SK-N-SH (cell line): ENCODE results near the gene LMBR1. TPM values are rescaled to one million over a fixed set of nuclear protein-coding genes. Genes with fewer than 3 reads are reported as not detected.
"Not testable (repeated sequence)": the region's sequence is repeated elsewhere in the genome, so short reads cannot be mapped to it uniquely, and the experiment has no call there.

Source experiments
- CTCF ChIA-PET: fragments of 300-600, 350-600 bp; formaldehyde crosslinking; extraction: SDS; loops from one replicate; lab custom pipeline; 2021; lab: Yijun Ruan, JAX
- POLR2A ChIA-PET: fragments of 350-600 bp; sonication (Branson Sonifier 250); formaldehyde crosslinking; extraction: SDS; loops from one replicate; lab custom pipeline; 2020; ENCODE audit warnings: antibody characterized with exemption, inconsistent platforms; lab: Yijun Ruan, JAX
- DNase-seq: peaks from one replicate; pipeline ENCODE4 v3.0.0; 2012
- H2AFZ ChIP-seq: fragments of 200-600 bp; sonication (generic); 2 replicates; pipeline ENCODE4 v1.8.1; 2016; ENCODE audit warnings: antibody characterized with exemption, mild to moderate bottlenecking, low read depth
- H3F3A ChIP-seq: fragments of 200-600 bp; sonication (generic); replicated peaks from 2 replicates; pipeline ENCODE3; 2016; ENCODE audit warnings: antibody characterized with exemption, mild to moderate bottlenecking; ENCODE audit not compliant: insufficient read depth
- H3K27ac ChIP-seq, 2 experiments: fragments of 200-500 bp in 1 of 2; fragments of 200-600 bp in 1 of 2; sonication (Bioruptor generic) in 1 of 2; sonication (generic), shearing (Covaris generic) in 1 of 2; 2 replicates each; pipeline versions ENCODE4 v1.5.1 to v1.6.1; 2014 to 2016; ENCODE audit warnings: low read depth in 2 of 2, inconsistent platforms in 1 of 2, low read length in 1 of 2, mild to moderate bottlenecking in 1 of 2, mixed read lengths in 1 of 2
- H3K27me3 ChIP-seq: fragments of 200-600 bp; sonication (generic), shearing (Covaris generic); 2 replicates; pipeline ENCODE4 v1.6.1; 2016; ENCODE audit warnings: mixed run types; ENCODE audit not compliant: insufficient read depth
- H3K36me3 ChIP-seq, 2 experiments: fragments of 200-500 bp in 1 of 2; fragments of 200-600 bp in 1 of 2; sonication (Bioruptor generic) in 1 of 2; sonication (generic) in 1 of 2; replicated peaks in 1 of 2; 2 replicates each; pipeline versions ENCODE3 to v1.5.1; 2014 to 2016; ENCODE audit warnings: low read length in 1 of 2, mild to moderate bottlenecking in 1 of 2; ENCODE audit not compliant: insufficient read depth in 2 of 2, control insufficient read depth in 1 of 2
- H3K4me1 ChIP-seq, 2 experiments: fragments of 200-500 bp in 1 of 2; fragments of 200-600 bp in 1 of 2; sonication (Bioruptor generic) in 1 of 2; sonication (generic), shearing (Covaris generic) in 1 of 2; 2 replicates each; pipeline versions ENCODE4 v1.5.1 to v1.6.1; 2014 to 2016; ENCODE audit warnings: low read depth in 1 of 2, low read length in 1 of 2, mixed run types in 1 of 2; ENCODE audit not compliant: insufficient read depth in 2 of 2, control insufficient read depth in 1 of 2
- H3K4me2 ChIP-seq: fragments of 200-600 bp; sonication (generic), shearing (Covaris generic); 2 replicates; pipeline ENCODE4 v1.6.1; 2017; ENCODE audit warnings: mixed run types
- H3K4me3 ChIP-seq, 2 experiments: fragments of 200-500 bp in 1 of 2; fragments of 200-600 bp in 1 of 2; sonication (Bioruptor generic) in 1 of 2; sonication (generic), shearing (Covaris generic) in 1 of 2; 2 replicates each; pipeline versions ENCODE4 v1.5.1 to v1.8.1; 2014 to 2016; ENCODE audit warnings: low read depth in 2 of 2, inconsistent platforms in 1 of 2, low read length in 1 of 2, mild to moderate bottlenecking in 1 of 2, mixed read lengths in 1 of 2, moderate library complexity in 1 of 2
- H3K79me2 ChIP-seq: fragments of 200-600 bp; sonication (generic); 2 replicates; pipeline ENCODE4 v1.8.1; 2017; ENCODE audit warnings: mild to moderate bottlenecking; ENCODE audit not compliant: insufficient read depth
- H3K9ac ChIP-seq: fragments of 200-600 bp; sonication (generic); 2 replicates; pipeline ENCODE4 v1.6.1; 2017; ENCODE audit warnings: mixed run types
- H3K9me2 ChIP-seq: fragments of 200-600 bp; sonication (generic); 2 replicates; pipeline ENCODE4 v1.6.1; 2017; ENCODE audit warnings: mixed run types
- H3K9me3 ChIP-seq: fragments of 200-600 bp; sonication (generic); 2 replicates; pipeline ENCODE4 v1.6.1; 2017; ENCODE audit warnings: mixed run types, mild to moderate bottlenecking, moderate library complexity
- H4K20me1 ChIP-seq: fragments of 200-600 bp; sonication (generic); 2 replicates; pipeline ENCODE4 v1.6.1; 2017; ENCODE audit warnings: mild to moderate bottlenecking, mixed run types; ENCODE audit not compliant: insufficient read depth
- CTCF ChIP-seq: fragments of 200-600 bp; sonication (generic); IDR thresholded peaks from 2 replicates; pipeline ENCODE4 v1.6.1; 2017; ENCODE audit warnings: antibody characterized with exemption, mild to moderate bottlenecking, moderate library complexity
- EP300 ChIP-seq, 2 experiments: IDR thresholded peaks; 2 replicates each; pipeline versions ENCODE4 v1.4.0 to v1.6.1; 2012; ENCODE audit warnings: borderline replicate concordance in 1 of 2, low read depth in 1 of 2, low read length in 1 of 2
- EZH2phosphoT487 ChIP-seq: fragments of 200-600 bp; sonication (generic); IDR thresholded peaks from 2 replicates; pipeline ENCODE4 v1.6.1; 2017; ENCODE audit warnings: low read depth, mixed run types, mild to moderate bottlenecking, antibody characterized with exemption, moderate library complexity, borderline replicate concordance
- GATA2 ChIP-seq: sonication (generic); formaldehyde crosslinking; IDR thresholded peaks from 2 replicates; pipeline ENCODE4 v1.5.0; 2020; ENCODE audit warnings: mild to moderate bottlenecking, missing genetic modification reagents
- JUND ChIP-seq: IDR thresholded peaks from 2 replicates; pipeline ENCODE4 v1.4.0; 2012
- MXI1 ChIP-seq: IDR thresholded peaks from 2 replicates; pipeline ENCODE4 v1.6.1; 2012; ENCODE audit warnings: mild to moderate bottlenecking, low read depth, low read length, improper control_type of control experiment
- NRF1 ChIP-seq: IDR thresholded peaks from 2 replicates; pipeline ENCODE4 v1.6.1; 2012; ENCODE audit warnings: low read depth, mild to moderate bottlenecking, low read length
- PBX3 ChIP-seq: IDR thresholded peaks from 2 replicates; pipeline ENCODE4; 2012
- RCOR1 ChIP-seq: fragments of 150-350 bp; IDR thresholded peaks from 2 replicates; pipeline ENCODE4 v1.6.1; 2017; ENCODE audit warnings: antibody characterized with exemption, low read length
- REST ChIP-seq: IDR thresholded peaks from 2 replicates; pipeline ENCODE4 v1.6.1; 2012; ENCODE audit warnings: mild to moderate bottlenecking, low read depth, low read length, moderate library complexity
- RFX5 ChIP-seq: IDR thresholded peaks from 2 replicates; pipeline ENCODE4 v1.6.1; 2012; ENCODE audit warnings: mild to moderate bottlenecking, improper control_type of control experiment, low read length
- SIN3A ChIP-seq: IDR thresholded peaks from 2 replicates; pipeline ENCODE4 v1.6.1; 2012; ENCODE audit warnings: low read depth, mild to moderate bottlenecking, low read length, moderate library complexity, borderline replicate concordance
- USF2 ChIP-seq: fragments of 150-350 bp; IDR thresholded peaks from 2 replicates; pipeline ENCODE4 v1.6.1; 2017; ENCODE audit warnings: antibody characterized with exemption, low read length, low read depth, borderline replicate concordance
- YY1 ChIP-seq: IDR thresholded peaks from 2 replicates; pipeline ENCODE4 v1.4.0; 2012; ENCODE audit warnings: low read depth, mild to moderate bottlenecking
- ZBTB33 ChIP-seq: IDR thresholded peaks from 2 replicates; pipeline ENCODE4 v1.4.0; 2012; ENCODE audit warnings: low read depth, borderline replicate concordance
- whole genome bisulfite sequencing: methylation state at CpG from one replicate; pipeline ENCODE4 v1.1.6; 2017; ENCODE audit warnings: low lambda C conversion rate; 5-methylcytosine and 5-hydroxymethylcytosine counted together
- polyA plus RNA-seq, 3 experiments: library from polyadenylated mRNA; depleted of rRNA; stranded (reverse); fragments of >200 nt; gene quantifications; 2 replicates each; pipeline ENCODE4 v1.2.3, GENCODE V29; 2012

The LMBR1 gene
- polyA plus RNA-seq, 1 of the 3 experiments (the other 2 are of a cell fraction) = 24.6 TPM

- DNase-seq, POLR2A ChIA-PET: not testable (repeated sequence)
- CTCF ChIA-PET = interaction anchor here (0.7 to 1.3 kb wide), 2 partner anchors 28 to 574 kb away, joined by 3 read pairs; no protein-coding TSS in a partner anchor
Measured at GRCh38 chr7:156637093-156637492, 255.9 kb downstream of the LMBR1 start.

GRCh38 chr7:156635529-156636385 is 257.2 kb downstream of the LMBR1 start:
- ChIA-PET CTCF (interaction anchor here (1.3 kb wide), 1 partner anchor 27 kb away, joined by 3 read pairs; no protein-coding TSS in a partner anchor), POLR2A (no interaction called here)
- H4K20me1 ChIP-seq = no peaks in the 10 kb centered on the region
- no peak overlapping the region for H3K4me2 ChIP-seq
- H3K36me3 ChIP-seq = no peaks in the 10 kb centered on the region
- H3K79me2 ChIP-seq = no peaks in the 10 kb centered on the region
- H3K9ac ChIP-seq = no peak overlapping the region
- DNase-seq = no peak
- no peaks in the 10 kb centered on the region for H3F3A ChIP-seq
- H3K9me2 ChIP-seq = no peaks in the 10 kb centered on the region
- H3K27ac ChIP-seq = no peak overlapping the region
- no peaks in the 10 kb centered on the region for H3K9me3 ChIP-seq
- H2AFZ ChIP-seq = no peak overlapping the region
- H3K4me1 ChIP-seq = peaks cover 4 to 14% of the 10 kb centered on the region in 2 experiments; a peak in 3 of 4 replicates
- no peak overlapping the region for H3K4me3 ChIP-seq
- whole genome bisulfite sequencing = 86% methylated on average over 7 of the region's 7 CpGs
- no peaks in the 10 kb centered on the region for H3K27me3 ChIP-seq
- no peak for TF ChIP-seq EP300 (IDR thresholded peaks at IDR 0.05; ENCODE audit: borderline replicate concordance in 1 of 2, low read depth in 1 of 2, low read length in 1 of 2)
- no peak for TF ChIP-seq EZH2phosphoT487
- TF ChIP-seq GATA2 (CRISPR knock-in tag) = no peak
- no peak for TF ChIP-seq ZBTB33
- no peak for TF ChIP-seq RFX5
- no peak for TF ChIP-seq CTCF
- no peak for TF ChIP-seq MXI1
- no peak for TF ChIP-seq PBX3
- no peak for TF ChIP-seq REST
- no peak for TF ChIP-seq NRF1
- TF ChIP-seq RCOR1 = no peak
- TF ChIP-seq YY1 = no peak
- no peak for TF ChIP-seq SIN3A
- no peak for TF ChIP-seq USF2
- TF ChIP-seq JUND = no peak

More at GRCh38 chr7:156637093-156637492, 255.9 kb downstream of the LMBR1 start:
- H3K27ac ChIP-seq, H3K4me2 ChIP-seq, H3K9me2 ChIP-seq, H3K9ac ChIP-seq, H3F3A ChIP-seq, H4K20me1 ChIP-seq, H2AFZ ChIP-seq, H3K27me3 ChIP-seq, H3K79me2 ChIP-seq, H3K36me3 ChIP-seq, H3K9me3 ChIP-seq, H3K4me3 ChIP-seq: not testable (repeated sequence)
- H3K4me1 ChIP-seq = peaks cover 9 to 19% of the 10 kb centered on the region in 2 experiments; a peak in 3 of 4 replicates
- 98% methylated on average over 7 of the region's 7 CpGs for WGBS
